SU-DHL-6 (cell line): ENCODE results near the gene SPAG9.

Source experiments
- H2AFZ ChIP-seq: fragments of 200-600 bp; sonication (generic); 2 replicates; pipeline ENCODE4 v1.6.1; 2014; ENCODE audit warnings: low read depth, mild to moderate bottlenecking, moderate library complexity, mixed read lengths, antibody characterized with exemption, low read length; ENCODE audit not compliant: severe bottlenecking
- H3F3A ChIP-seq: fragments of 200-600 bp; shearing (Covaris generic); 2 replicates; pipeline ENCODE4 v1.6.0; 2016; ENCODE audit warnings: antibody characterized with exemption, mild to moderate bottlenecking; ENCODE audit not compliant: insufficient read depth
- H3K27ac ChIP-seq: fragments of 200-600 bp; sonication (generic); 2 replicates; pipeline ENCODE4 v1.5.1; 2016; ENCODE audit warnings: low read depth, mild to moderate bottlenecking, low read length, moderate library complexity, mixed read lengths
- H3K27me3 ChIP-seq: fragments of 200-600 bp; sonication (generic), shearing (Covaris generic); 2 replicates; pipeline ENCODE4 v1.6.0; 2014; ENCODE audit warnings: mild to moderate bottlenecking, low read length
- H3K36me3 ChIP-seq: fragments of 200-600 bp; sonication (generic); 2 replicates; pipeline ENCODE4 v1.6.1; 2014; ENCODE audit warnings: mild to moderate bottlenecking, low read length, mixed read lengths
- H3K4me2 ChIP-seq: fragments of 300-600, 200-600 bp; shearing (Covaris generic), sonication (generic); 2 replicates; pipeline ENCODE4 v1.6.0; 2014; ENCODE audit warnings: low read length, low read depth, mild to moderate bottlenecking; ENCODE audit not compliant: poor library complexity, severe bottlenecking
- H3K4me3 ChIP-seq: fragments of 200-600 bp; sonication (generic); 2 replicates; pipeline ENCODE4 v1.5.1; 2014; ENCODE audit warnings: antibody characterized with exemption, low read length, mild to moderate bottlenecking, mixed read lengths; ENCODE audit not compliant: insufficient read depth, poor library complexity, severe bottlenecking
- H3K79me2 ChIP-seq: fragments of 200-600 bp; sonication (generic); 2 replicates; pipeline ENCODE4 v1.6.1; 2014; ENCODE audit warnings: mild to moderate bottlenecking, low read length, moderate library complexity; ENCODE audit not compliant: insufficient read depth
- H3K9ac ChIP-seq: fragments of 200-600 bp; sonication (generic); 2 replicates; pipeline ENCODE4 v1.7.0; 2014; ENCODE audit warnings: mild to moderate bottlenecking, low read length
- H3K9me2 ChIP-seq: fragments of 200-600 bp; sonication (generic); replicated peaks from 2 replicates; pipeline ENCODE4 v1.6.1; 2014; ENCODE audit warnings: low read length; ENCODE audit not compliant: insufficient read depth
- H3K9me3 ChIP-seq: fragments of 200-600 bp; sonication (generic); 2 replicates; pipeline ENCODE4 v1.6.1; 2014; ENCODE audit warnings: low read length, mixed read lengths; ENCODE audit not compliant: insufficient read depth
- H4K20me1 ChIP-seq: fragments of 200-600 bp; sonication (generic); 2 replicates; pipeline ENCODE4 v1.6.1; 2014; ENCODE audit warnings: low read depth, mild to moderate bottlenecking, antibody characterized with exemption, low read length, moderate library complexity, mixed read lengths
- EZH2phosphoT487 ChIP-seq: fragments of 200-600 bp; sonication (generic), shearing (Covaris generic); conservative IDR thresholded peaks from 2 replicates; pipeline ENCODE4 v1.6.1; 2018; ENCODE audit warnings: mild to moderate bottlenecking, antibody characterized with exemption, low read length, moderate library complexity, mixed read lengths
- TF ChIP-seq, protein P1 (sequence below): fragments of 200-600 bp; sonication (generic); IDR thresholded peaks from one replicate; pipeline ENCODE4 v1.5.1; 2017; ENCODE audit warnings: antibody characterized with exemption, mild to moderate bottlenecking, low read length, moderate library complexity; ENCODE audit not compliant: insufficient read depth, poor library complexity, severe bottlenecking

Gene SPAG9

DNA sequence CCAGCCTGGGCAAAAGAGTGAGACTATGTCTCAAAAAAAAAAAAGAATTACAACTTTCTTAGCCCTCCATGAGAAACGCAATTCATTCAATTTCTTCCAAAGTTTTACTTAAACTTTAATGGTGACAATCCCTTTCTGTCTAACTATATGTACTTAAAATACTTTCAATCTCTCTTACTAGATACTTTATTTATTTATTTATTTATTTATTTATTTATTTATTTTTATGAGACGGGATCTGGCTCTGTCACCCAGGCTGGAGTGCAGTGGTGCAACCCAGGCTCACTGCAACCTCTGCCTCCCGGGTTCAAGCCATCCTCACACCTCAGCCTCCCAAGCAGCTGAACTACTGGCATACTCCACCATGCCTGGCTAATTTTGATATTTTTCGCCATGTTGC, 108.1 kb downstream of the SPAG9 start:
- Histone ChIP-seq H3K4me3 (no peak overlapping the region), H3K9ac (no peak overlapping the region), H3K27me3 (no peaks in the 10 kb centered on the region), H3K79me2 (no peaks in the 10 kb centered on the region), H3K27ac (no peak overlapping the region), H3F3A (no peaks in the 10 kb centered on the region; the same call in 1 of the 2 replicates), H3K9me3 (no peaks in the 10 kb centered on the region), H2AFZ (no peak overlapping the region), H3K4me2 (no peak overlapping the region), H3K9me2 (no peaks in the 10 kb centered on the region), H3K36me3 (peaks cover 2% of the 10 kb centered on the region; the same call in 1 of the 2 replicates), H4K20me1 (no peaks in the 10 kb centered on the region)
- TF ChIP-seq, protein P1, sequence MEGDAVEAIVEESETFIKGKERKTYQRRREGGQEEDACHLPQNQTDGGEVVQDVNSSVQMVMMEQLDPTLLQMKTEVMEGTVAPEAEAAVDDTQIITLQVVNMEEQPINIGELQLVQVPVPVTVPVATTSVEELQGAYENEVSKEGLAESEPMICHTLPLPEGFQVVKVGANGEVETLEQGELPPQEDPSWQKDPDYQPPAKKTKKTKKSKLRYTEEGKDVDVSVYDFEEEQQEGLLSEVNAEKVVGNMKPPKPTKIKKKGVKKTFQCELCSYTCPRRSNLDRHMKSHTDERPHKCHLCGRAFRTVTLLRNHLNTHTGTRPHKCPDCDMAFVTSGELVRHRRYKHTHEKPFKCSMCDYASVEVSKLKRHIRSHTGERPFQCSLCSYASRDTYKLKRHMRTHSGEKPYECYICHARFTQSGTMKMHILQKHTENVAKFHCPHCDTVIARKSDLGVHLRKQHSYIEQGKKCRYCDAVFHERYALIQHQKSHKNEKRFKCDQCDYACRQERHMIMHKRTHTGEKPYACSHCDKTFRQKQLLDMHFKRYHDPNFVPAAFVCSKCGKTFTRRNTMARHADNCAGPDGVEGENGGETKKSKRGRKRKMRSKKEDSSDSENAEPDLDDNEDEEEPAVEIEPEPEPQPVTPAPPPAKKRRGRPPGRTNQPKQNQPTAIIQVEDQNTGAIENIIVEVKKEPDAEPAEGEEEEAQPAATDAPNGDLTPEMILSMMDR = no peak

DNA sequence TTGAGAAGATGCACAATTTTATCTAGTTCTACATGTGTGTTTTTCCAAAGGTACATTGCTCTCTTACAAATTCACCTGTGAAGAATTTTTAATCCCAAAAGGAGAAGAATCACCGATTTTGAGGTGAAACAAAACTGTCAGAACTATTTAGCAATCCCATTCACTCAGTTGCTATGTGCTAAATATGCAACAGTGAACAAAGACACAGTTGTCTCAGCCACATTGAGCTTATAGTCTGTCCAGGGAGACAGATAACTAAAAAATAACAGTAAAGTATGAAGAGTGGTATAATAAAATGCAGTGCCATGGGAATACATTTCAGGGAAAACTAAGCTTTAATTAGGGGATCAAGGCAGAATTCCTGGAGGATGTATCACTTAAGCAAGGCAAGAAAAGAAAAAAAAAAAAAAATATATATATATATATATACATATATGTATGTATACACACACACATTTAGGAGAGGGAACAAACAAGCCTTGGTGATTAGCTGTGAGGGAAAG, 110.4 kb downstream of the SPAG9 start:
- Histone ChIP-seq H3K9ac (no peak overlapping the region), H3K36me3 (peaks cover 4% of the 10 kb centered on the region; the same call in 1 of the 2 replicates), H3K27me3 (no peaks in the 10 kb centered on the region), H3K27ac (no peak overlapping the region), H3K4me2 (no peak overlapping the region), H3K9me2 (no peaks in the 10 kb centered on the region), H2AFZ (no peak overlapping the region), H3K9me3 (no peaks in the 10 kb centered on the region), H4K20me1 (no peaks in the 10 kb centered on the region), H3F3A (no peaks in the 10 kb centered on the region), H3K4me3 (no peak overlapping the region), H3K79me2 (no peaks in the 10 kb centered on the region)
- TF ChIP-seq EZH2phosphoT487 = no peak
- TF ChIP-seq, protein P1 = no peak

GRCh38 chr17:51006601-51007000, 114.1 kb downstream of the SPAG9 start:
- H4K20me1 ChIP-seq = no peaks in the 10 kb centered on the region
- TF ChIP-seq, protein P1 = no peak
- TF ChIP-seq EZH2phosphoT487 = no peak
- no peaks in the 10 kb centered on the region for H3K9me2 ChIP-seq
- H3F3A ChIP-seq = no peaks in the 10 kb centered on the region
- H3K36me3 ChIP-seq = peaks cover 10% of the 10 kb centered on the region; the same call in 1 of the 2 replicates
- no peak overlapping the region for H3K4me3 ChIP-seq
- H3K9ac ChIP-seq = no peak overlapping the region
- H3K27me3 ChIP-seq = no peaks in the 10 kb centered on the region
- H2AFZ ChIP-seq = no peak overlapping the region
- no peaks in the 10 kb centered on the region for H3K79me2 ChIP-seq
- no peak overlapping the region for H3K27ac ChIP-seq
- H3K9me3 ChIP-seq = no peaks in the 10 kb centered on the region
- no peak overlapping the region for H3K4me2 ChIP-seq

- no peak overlapping the region for H3K4me2 ChIP-seq
- no peaks in the 10 kb centered on the region for H4K20me1 ChIP-seq
- no peaks in the 10 kb centered on the region for H3F3A ChIP-seq
- no peaks in the 10 kb centered on the region for H3K27me3 ChIP-seq
- no peaks in the 10 kb centered on the region for H3K79me2 ChIP-seq
- no peak overlapping the region for H3K4me3 ChIP-seq
- H3K9me2 ChIP-seq = no peaks in the 10 kb centered on the region
- H3K27ac ChIP-seq = no peak overlapping the region
- TF ChIP-seq, protein P1 = no peak
- TF ChIP-seq EZH2phosphoT487 = no peak
- H3K36me3 ChIP-seq = peaks cover 10% of the 10 kb centered on the region; the same call in 1 of the 2 replicates
- H3K9ac ChIP-seq = no peak overlapping the region
- no peaks in the 10 kb centered on the region for H3K9me3 ChIP-seq
- H2AFZ ChIP-seq = no peak overlapping the region
These were observed 114.9 kb downstream of the SPAG9 start for GRCh38 chr17:51005768-51006167.
